Right atrium auricular region (tissue), 2 donors: ENCODE measurements around the gene HOXA5. TPM values are rescaled to one million over a fixed set of nuclear protein-coding genes. Genes with fewer than 3 reads are reported as not detected.

Experiments used
- DNase-seq: peaks from one replicate; pipeline ENCODE4 v3.0.0-alpha.2; 2019; ENCODE audit warnings: low spot score
- H3K27ac ChIP-seq, 2 donors: fragments of 200-600 bp; sonication (generic); 1 replicate in 1 of 2; 2 replicates in 1 of 2; pipeline ENCODE4 v1.5.1; 2016 to 2019
- H3K27me3 ChIP-seq, 2 donors: fragments of 200-600 bp; sonication (generic); one replicate each; pipeline versions ENCODE4 v1.5.1 to v1.6.0; 2017 to 2019
- H3K36me3 ChIP-seq: fragments of 200-600 bp; sonication (generic); one replicate; pipeline ENCODE4 v1.5.1; 2016
- H3K4me1 ChIP-seq, 2 donors: fragments of 200-600 bp; sonication (generic); one replicate each; pipeline versions ENCODE4 v1.5.1 to v1.6.0; 2017 to 2019
- H3K4me3 ChIP-seq, 2 donors: fragments of 200-600 bp; sonication (generic); 1 replicate in 1 of 2; 2 replicates in 1 of 2; pipeline ENCODE4 v1.5.1; 2017 to 2019; ENCODE audit warnings: mild to moderate bottlenecking in 1 of 2, moderate library complexity in 1 of 2
- H3K9me3 ChIP-seq, 2 donors: fragments of 200-600 bp; sonication (generic); one replicate each; pipeline ENCODE4 v1.5.1; 2019
- total RNA-seq, 2 donors: library from RNA; depleted of rRNA; stranded (reverse); fragments of >200 nt; gene quantifications; one replicate each; pipeline ENCODE4 v1.1.0, GENCODE V29; 2016
- TF ChIP-seq, protein P1 (sequence below), 2 donors: fragments of 200-600 bp; sonication (generic); IDR thresholded peaks; one replicate each; pipeline ENCODE4 v1.5.1; 2019; ENCODE audit warnings: antibody characterized with exemption in 2 of 2

The HOXA5 gene
- total RNA-seq, 2 donors from 2014 or later = 0.24 to 0.96 TPM

DNA sequence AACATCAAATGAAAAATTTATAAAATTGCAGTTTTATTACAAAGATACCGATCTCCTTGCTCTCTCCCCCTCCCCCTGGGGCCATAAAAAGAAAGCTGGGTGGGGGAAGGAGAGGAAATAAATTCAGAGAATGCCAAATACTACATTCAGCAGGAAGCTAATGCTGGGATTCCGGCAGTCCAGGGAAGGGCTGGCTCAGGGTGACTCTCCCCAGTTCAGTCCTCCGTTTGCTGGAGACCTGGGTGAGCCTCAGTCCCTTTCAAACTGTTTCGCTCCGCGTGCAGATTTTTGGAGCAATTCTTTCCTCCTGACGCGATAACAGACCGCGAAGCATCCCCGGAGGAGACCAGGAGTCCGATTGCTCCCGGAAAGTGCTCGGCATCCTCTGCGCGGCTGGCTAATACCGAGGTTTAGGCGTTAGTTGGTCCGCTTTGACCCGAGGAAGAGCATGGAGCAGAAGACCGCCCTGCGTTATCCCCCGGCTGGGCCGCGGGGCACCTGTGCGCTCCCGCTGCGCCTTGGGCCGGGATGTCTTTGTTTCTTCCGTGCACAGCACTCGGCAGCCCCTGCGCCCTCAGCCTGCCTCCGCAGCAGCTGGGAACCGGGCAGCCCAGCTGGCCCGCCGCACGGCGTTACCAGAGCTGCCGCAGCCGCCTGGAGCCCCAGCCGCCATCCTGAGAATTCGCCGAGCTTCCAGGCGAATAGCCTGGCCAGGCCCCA lies 37.1 kb downstream of the HOXA5 start:
- DNase-seq = no peak
- peaks cover 13 to 50% of the 10 kb centered on the region in 2 donors for H3K27me3 ChIP-seq
- peak overlapping the region; percentile 2 to 35 for H3K4me3 ChIP-seq
- H3K36me3 ChIP-seq = no peaks in the 10 kb centered on the region
- H3K27ac ChIP-seq = peak overlapping the region; percentile 37 to 63
- H3K9me3 ChIP-seq = no peaks in the 10 kb centered on the region
- peaks cover 0 to 22% of the 10 kb centered on the region in 2 donors for H3K4me1 ChIP-seq
- TF ChIP-seq, protein P1, sequence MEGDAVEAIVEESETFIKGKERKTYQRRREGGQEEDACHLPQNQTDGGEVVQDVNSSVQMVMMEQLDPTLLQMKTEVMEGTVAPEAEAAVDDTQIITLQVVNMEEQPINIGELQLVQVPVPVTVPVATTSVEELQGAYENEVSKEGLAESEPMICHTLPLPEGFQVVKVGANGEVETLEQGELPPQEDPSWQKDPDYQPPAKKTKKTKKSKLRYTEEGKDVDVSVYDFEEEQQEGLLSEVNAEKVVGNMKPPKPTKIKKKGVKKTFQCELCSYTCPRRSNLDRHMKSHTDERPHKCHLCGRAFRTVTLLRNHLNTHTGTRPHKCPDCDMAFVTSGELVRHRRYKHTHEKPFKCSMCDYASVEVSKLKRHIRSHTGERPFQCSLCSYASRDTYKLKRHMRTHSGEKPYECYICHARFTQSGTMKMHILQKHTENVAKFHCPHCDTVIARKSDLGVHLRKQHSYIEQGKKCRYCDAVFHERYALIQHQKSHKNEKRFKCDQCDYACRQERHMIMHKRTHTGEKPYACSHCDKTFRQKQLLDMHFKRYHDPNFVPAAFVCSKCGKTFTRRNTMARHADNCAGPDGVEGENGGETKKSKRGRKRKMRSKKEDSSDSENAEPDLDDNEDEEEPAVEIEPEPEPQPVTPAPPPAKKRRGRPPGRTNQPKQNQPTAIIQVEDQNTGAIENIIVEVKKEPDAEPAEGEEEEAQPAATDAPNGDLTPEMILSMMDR (IDR thresholded peaks at IDR 0.05) = no peak

DNA sequence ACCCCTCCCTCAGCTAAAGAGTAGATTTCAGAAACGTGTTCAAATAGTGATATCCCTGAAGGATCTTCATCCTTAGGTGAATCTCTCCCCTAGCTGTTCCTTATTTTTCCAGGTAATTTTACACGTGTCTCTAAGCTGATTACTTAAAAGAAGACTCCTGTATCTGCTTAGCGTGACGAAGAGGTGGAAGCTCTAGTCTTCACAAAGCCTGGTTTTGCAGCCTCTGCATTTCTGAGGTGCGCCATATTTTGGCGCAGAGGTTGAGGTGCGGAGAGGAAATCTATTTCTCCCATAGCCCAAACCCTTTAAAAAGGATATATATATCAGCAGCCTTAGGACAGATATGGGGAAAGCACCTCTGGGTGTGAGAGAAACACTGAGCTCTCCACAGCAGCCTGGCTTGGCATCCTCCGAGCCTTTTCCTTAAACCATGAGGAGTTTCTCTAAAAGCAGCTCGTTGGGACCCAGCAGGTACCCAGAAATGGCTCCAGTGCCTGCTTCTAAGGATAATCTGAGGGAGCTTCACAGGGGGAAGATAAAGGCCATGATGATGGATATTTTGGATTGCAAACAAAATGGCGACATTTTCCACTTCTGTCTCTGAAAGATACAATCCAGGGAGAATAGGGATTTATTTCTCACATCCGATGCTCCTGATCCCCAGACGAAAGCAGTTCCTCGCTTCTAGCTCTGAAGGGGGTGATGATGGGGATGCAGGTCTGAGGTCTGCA lies 38.0 kb downstream of the HOXA5 start:
- Histone ChIP-seq H3K36me3 (no peaks in the 10 kb centered on the region), H3K4me1 (peaks cover 0 to 27% of the 10 kb centered on the region in 2 donors), H3K9me3 (no peaks in the 10 kb centered on the region), H3K27ac (no peak overlapping the region), H3K4me3 (no peak overlapping the region), H3K27me3 (peaks cover 13 to 52% of the 10 kb centered on the region in 2 donors)
- TF ChIP-seq, protein P1 (IDR thresholded peaks at IDR 0.05) = no peak
- no peak for DNase-seq

DNA sequence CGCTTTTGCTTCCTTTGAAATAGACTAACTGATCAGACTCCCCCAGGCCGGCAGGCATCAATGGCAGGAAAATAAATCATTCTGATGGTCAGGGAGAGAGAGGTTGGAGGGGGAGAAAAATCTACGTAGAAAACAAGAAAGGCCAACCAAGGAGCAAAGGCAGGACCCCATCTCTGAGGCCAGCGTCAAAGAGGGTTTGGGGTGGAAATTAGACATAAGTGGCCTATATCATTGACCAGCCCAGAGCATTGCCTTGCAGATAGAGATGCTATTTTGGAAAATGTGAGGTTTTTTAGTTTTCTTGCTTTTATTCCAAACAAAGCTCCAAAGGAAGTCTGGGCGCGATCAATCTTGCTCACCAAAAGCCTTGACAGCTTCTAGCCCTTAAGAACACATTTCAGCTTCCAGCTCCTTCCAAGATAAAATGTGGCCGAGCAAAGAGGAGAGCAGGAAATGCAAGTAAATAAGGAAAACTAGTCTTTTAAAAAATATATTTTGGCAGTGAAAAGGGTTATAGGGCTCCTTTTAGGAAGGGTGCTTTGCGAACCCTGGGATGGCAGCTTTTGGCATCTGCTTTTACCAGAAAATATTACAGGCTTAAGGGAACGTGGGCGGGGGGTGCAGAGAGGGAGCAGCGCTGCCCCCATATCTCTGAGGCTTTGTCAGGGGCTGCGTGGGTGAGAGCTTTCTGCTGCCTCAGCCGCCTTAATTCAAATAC lies 39.0 kb downstream of the HOXA5 start:
- TF ChIP-seq, protein P1 (IDR thresholded peaks at IDR 0.05) = no peak
- H3K4me3 ChIP-seq = no peak overlapping the region
- H3K9me3 ChIP-seq = no peaks in the 10 kb centered on the region
- no peak overlapping the region for H3K27ac ChIP-seq
- peaks cover 15 to 59% of the 10 kb centered on the region in 2 donors for H3K27me3 ChIP-seq
- DNase-seq = no peak
- no peaks in the 10 kb centered on the region for H3K36me3 ChIP-seq
- peaks cover 0 to 25% of the 10 kb centered on the region in 2 donors for H3K4me1 ChIP-seq

DNA sequence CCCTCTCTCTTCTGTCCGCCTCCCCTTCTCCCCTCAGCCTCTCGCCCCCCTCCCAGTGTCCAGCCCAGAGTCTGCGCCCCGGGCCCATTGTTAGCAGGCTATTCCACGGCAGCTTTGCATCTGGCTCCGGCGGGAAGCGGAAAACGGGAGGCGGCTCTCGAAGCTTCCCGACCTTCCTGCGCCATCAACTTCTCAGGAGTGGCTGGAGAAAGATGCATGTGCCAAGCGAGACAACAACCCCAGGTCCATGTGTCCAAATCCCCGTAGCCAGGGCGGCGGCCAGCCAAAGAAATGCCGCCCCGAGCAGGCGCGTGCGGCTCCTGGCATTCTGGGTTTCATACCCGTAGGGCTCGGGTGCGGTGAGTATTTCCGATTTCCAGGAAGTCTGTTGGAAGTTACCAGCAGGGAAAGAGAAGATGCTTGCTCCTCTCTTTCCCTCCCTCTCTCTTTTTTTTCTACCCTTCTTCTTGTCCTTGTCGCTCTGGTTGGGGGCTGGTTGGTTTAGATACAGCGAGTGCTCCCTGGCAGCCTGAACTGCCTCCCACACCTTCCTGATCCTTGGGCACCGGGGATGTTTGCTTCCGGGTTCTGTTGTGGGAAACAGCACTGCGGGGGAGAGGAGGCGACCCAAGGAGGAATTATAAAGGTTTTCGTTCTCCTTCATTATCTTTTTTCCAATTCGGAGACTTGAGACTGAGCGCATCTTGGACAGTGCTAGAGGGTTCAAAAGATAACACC lies 39.8 kb downstream of the HOXA5 start:
- peak overlapping the region; percentile 39 to 55 for H3K27ac ChIP-seq
- TF ChIP-seq, protein P1 (IDR thresholded peaks at IDR 0.05) = no peak
- H3K27me3 ChIP-seq = peaks cover 22 to 67% of the 10 kb centered on the region in 2 donors
- DNase-seq = no peak
- no peaks in the 10 kb centered on the region for H3K9me3 ChIP-seq
- H3K4me1 ChIP-seq = peaks cover 0 to 29% of the 10 kb centered on the region in 2 donors
- no peaks in the 10 kb centered on the region for H3K36me3 ChIP-seq
- H3K4me3 ChIP-seq = peak overlapping the region; percentile 19 to 32
